ENCODE measurements around the gene IGHMBP2. TPM values are rescaled to one million over a fixed set of nuclear protein-coding genes. Genes with fewer than 3 reads are reported as not detected.

Gene IGHMBP2
- total RNA-seq, 1 experiment from 2014 or later, result 49.1 TPM

GRCh38 chr11:68938816-68939582, 35.3 kb downstream of the IGHMBP2 start:
- intact Hi-C loops (cut with micrococcal nuclease; ENCODE audit: unreplicated experiment), result no loop called here
- ChIA-PET CTCF (interaction anchor here (0.6 to 0.7 kb wide), 2 partner anchors 12 to 54 kb away, joined by 3 to 4 read pairs; no protein-coding TSS in a partner anchor), POLR2A (no interaction called here)
- Mint-ChIP-seq H3K4me3 (ENCODE audit: unreplicated experiment) (no peak overlapping the region), H3K27ac (ENCODE audit: unreplicated experiment) (no peak overlapping the region), H3K4me1 (ENCODE audit: low read depth, unreplicated experiment) (no peaks in the 10 kb centered on the region), H3K9me3 (ENCODE audit: unreplicated experiment) (no peaks in the 10 kb centered on the region), H3K27me3 (ENCODE audit: insufficient read depth, unreplicated experiment) (no peaks in the 10 kb centered on the region), H3K36me3 (ENCODE audit: insufficient read depth, unreplicated experiment) (peaks cover 41% of the 10 kb centered on the region)
- H3K4me1 ChIP-seq, result no peaks in the 10 kb centered on the region
- BruUV-seq (replicated peaks), result no TSS peak
- H3K27me3 ChIP-seq (replicated peaks; ENCODE audit: control insufficient read depth, insufficient read depth, low read length), result no peaks in the 10 kb centered on the region
- no peak for TF ChIP-seq CTCF (IDR thresholded peaks at IDR 0.05; ENCODE audit: insufficient read depth in 1 of 2, low read depth in 1 of 2, low read length in 1 of 2, severe bottlenecking in 1 of 2, unreplicated experiment in 1 of 2)
- no peaks in the 10 kb centered on the region for H3K9me3 ChIP-seq
- DNase-seq, result no peak
- no peak overlapping the region for H3K4me3 ChIP-seq (ENCODE audit: low read depth, low read length)
- H3K36me3 ChIP-seq (ENCODE audit: control insufficient read depth, insufficient read depth, low read length), result peaks cover 7% of the 10 kb centered on the region

DNA sequence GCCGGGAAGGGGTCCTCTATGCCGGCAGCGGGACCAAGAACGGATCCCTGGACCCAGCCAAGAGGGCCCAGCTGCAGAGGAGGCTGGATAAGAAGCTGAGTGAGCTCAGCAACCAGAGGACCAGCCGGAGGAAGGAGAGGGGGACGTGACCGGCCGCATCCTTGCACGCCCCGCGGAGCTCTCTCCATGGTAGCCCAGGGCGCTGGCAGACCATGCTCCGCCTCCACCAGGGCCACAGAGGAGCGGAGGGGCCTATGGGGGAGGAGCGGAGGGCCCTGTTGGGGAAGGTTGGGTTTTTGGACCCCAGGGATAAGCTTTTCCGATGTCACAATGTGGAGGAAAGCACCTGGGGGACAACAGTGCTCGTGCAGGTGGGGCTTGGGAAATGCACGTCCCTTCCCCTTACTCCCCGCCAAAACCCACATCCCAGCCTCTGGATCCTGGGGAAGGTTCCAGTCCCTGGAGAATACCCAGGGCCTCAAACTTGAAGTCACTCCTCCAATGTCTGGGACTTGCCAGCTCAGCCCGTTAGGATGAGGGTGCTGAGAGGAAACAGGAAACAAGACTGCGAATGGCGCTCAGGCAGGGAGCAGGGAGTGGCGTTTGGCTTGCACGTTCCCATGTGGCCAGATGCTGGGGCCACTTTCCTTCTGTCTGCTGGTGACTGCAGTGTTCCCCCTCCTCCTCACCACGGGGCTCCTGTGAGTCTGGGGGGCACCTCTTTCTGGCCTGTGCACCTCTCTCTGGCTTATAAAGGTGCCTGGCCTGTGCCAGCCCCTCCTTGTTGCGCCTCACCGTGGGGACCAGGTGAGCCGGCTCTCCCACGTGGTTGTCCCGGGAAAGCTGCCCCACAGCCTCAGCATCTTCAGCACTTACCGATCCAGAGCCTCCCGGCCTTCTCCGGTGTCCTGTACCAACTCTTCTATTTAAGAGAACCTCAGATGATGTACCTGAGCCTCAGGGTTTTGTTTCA, 36.2 kb downstream of the IGHMBP2 start:
- H3K27ac Mint-ChIP-seq (ENCODE audit: unreplicated experiment), result no peak overlapping the region
- Histone ChIP-seq H3K36me3 (ENCODE audit: control insufficient read depth, insufficient read depth, low read length) (peaks cover 7% of the 10 kb centered on the region), H3K4me1 (no peaks in the 10 kb centered on the region), H3K4me3 (ENCODE audit: low read depth, low read length) (no peak overlapping the region), H3K9me3 (no peaks in the 10 kb centered on the region), H3K27me3 (replicated peaks; ENCODE audit: control insufficient read depth, insufficient read depth, low read length) (no peaks in the 10 kb centered on the region)
- no peak for DNase-seq
- H3K4me1 Mint-ChIP-seq (ENCODE audit: low read depth, unreplicated experiment), result no peaks in the 10 kb centered on the region
- no peaks in the 10 kb centered on the region for H3K9me3 Mint-ChIP-seq (ENCODE audit: unreplicated experiment)
- ChIA-PET CTCF (interaction anchor here (0.6 to 0.7 kb wide), 2 partner anchors 11 to 53 kb away, joined by 3 to 4 read pairs; no protein-coding TSS in a partner anchor), POLR2A (no interaction called here)
- BruUV-seq (replicated peaks), result no TSS peak
- peaks cover 41% of the 10 kb centered on the region for H3K36me3 Mint-ChIP-seq (ENCODE audit: insufficient read depth, unreplicated experiment)
- no peak for TF ChIP-seq CTCF (IDR thresholded peaks at IDR 0.05; ENCODE audit: insufficient read depth in 1 of 2, low read depth in 1 of 2, low read length in 1 of 2, severe bottlenecking in 1 of 2, unreplicated experiment in 1 of 2)
- intact Hi-C loops (cut with micrococcal nuclease; ENCODE audit: unreplicated experiment), result loop anchor here (2.0 kb wide), 1 partner anchor 39 kb away; no protein-coding TSS in a partner anchor
- H3K27me3 Mint-ChIP-seq (ENCODE audit: insufficient read depth, unreplicated experiment), result no peaks in the 10 kb centered on the region
- H3K4me3 Mint-ChIP-seq (ENCODE audit: unreplicated experiment), result no peak overlapping the region

DNA sequence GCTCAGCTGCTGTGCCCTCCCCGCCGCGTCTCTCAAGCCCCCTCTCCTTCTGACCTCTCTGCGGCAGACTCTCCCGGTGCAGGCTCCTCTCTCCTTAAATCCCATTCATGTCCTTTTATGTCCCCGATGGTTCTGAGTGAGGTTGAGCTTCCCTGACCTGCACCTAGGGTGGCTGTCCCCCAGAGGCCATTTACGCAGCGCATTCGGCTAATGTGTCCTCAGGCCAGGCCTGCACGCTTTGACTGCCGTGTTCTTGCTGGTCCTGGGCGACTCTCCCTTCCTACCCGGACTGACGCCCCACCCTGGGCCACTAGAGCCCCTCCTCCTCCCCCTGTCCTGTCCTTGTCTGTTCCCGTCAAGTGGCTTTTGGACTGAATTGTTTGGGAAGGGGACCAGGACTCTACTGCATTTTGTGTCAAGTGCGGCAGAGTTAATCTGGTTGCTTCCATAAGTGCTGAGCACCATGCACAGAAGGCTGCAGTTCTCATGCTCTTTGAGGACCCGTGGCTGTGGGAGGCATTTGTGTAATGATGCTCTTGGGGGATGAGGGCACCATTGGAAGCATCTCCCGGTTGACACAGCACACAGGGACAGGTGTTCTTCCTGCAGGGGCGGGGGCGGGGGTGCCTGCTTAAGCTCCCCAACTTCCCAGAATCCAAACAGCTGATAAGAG, 37.1 kb downstream of the IGHMBP2 start:
- no peak overlapping the region for H3K27ac Mint-ChIP-seq (ENCODE audit: unreplicated experiment)
- no peak for TF ChIP-seq CTCF (IDR thresholded peaks at IDR 0.05; ENCODE audit: insufficient read depth in 1 of 2, low read depth in 1 of 2, low read length in 1 of 2, severe bottlenecking in 1 of 2, unreplicated experiment in 1 of 2)
- peaks cover 7% of the 10 kb centered on the region for H3K36me3 ChIP-seq (ENCODE audit: control insufficient read depth, insufficient read depth, low read length)
- CTCF ChIA-PET, result no interaction called here
- no peaks in the 10 kb centered on the region for H3K27me3 Mint-ChIP-seq (ENCODE audit: insufficient read depth, unreplicated experiment)
- intact Hi-C loops (cut with micrococcal nuclease; ENCODE audit: unreplicated experiment), result loop anchor here (2.0 kb wide), 1 partner anchor 40 kb away; no protein-coding TSS in a partner anchor
- no peak overlapping the region for H3K4me3 ChIP-seq (ENCODE audit: low read depth, low read length)
- no peaks in the 10 kb centered on the region for H3K9me3 ChIP-seq
- H3K36me3 Mint-ChIP-seq (ENCODE audit: insufficient read depth, unreplicated experiment), result peaks cover 36% of the 10 kb centered on the region
- no peaks in the 10 kb centered on the region for H3K9me3 Mint-ChIP-seq (ENCODE audit: unreplicated experiment)
- H3K27me3 ChIP-seq (replicated peaks; ENCODE audit: control insufficient read depth, insufficient read depth, low read length), result no peaks in the 10 kb centered on the region
- BruUV-seq (replicated peaks), result no TSS peak
- POLR2A ChIA-PET, result no interaction called here
- H3K4me1 Mint-ChIP-seq (ENCODE audit: low read depth, unreplicated experiment), result no peaks in the 10 kb centered on the region
- no peaks in the 10 kb centered on the region for H3K4me1 ChIP-seq
- no peak for DNase-seq
- no peak overlapping the region for H3K4me3 Mint-ChIP-seq (ENCODE audit: unreplicated experiment)

Measured in Caco-2 (cell line).